Activated naive CD8-positive, alpha-beta T cell (primary cell): ENCODE results near the gene BPIFB3.
"Not testable (repeated sequence)": the region's sequence is repeated elsewhere in the genome, so short reads cannot be mapped to it uniquely, and the experiment has no call there.

Experiments used
- H3K27ac Mint-ChIP-seq: one replicate; pipeline ENCODE4 v1.8.0; 2021; ENCODE audit warnings: mixed read lengths
- H3K27me3 Mint-ChIP-seq: one replicate; pipeline ENCODE4 v1.8.0; 2021; ENCODE audit warnings: mixed read lengths
- H3K36me3 Mint-ChIP-seq: one replicate; pipeline ENCODE4 v1.8.0; 2021; ENCODE audit warnings: mixed read lengths
- H3K4me1 Mint-ChIP-seq: one replicate; pipeline ENCODE4 v1.8.0; 2021; ENCODE audit warnings: low read depth, mixed read lengths
- H3K4me3 Mint-ChIP-seq: one replicate; pipeline ENCODE4 v1.8.0; 2021; ENCODE audit warnings: mild to moderate bottlenecking, mixed read lengths
- H3K9me3 Mint-ChIP-seq: one replicate; pipeline ENCODE4 v1.8.0; 2021; ENCODE audit warnings: low read depth, mixed read lengths

Gene BPIFB3

GRCh38 chr20:33076662-33077372 is 23.1 kb downstream of the BPIFB3 start:
- no peak overlapping the region for H3K4me3 Mint-ChIP-seq
- no peaks in the 10 kb centered on the region for H3K9me3 Mint-ChIP-seq
- H3K27me3 Mint-ChIP-seq: no peaks in the 10 kb centered on the region
- no peak overlapping the region for H3K27ac Mint-ChIP-seq
- H3K36me3 Mint-ChIP-seq: no peaks in the 10 kb centered on the region
- no peaks in the 10 kb centered on the region for H3K4me1 Mint-ChIP-seq

- Mint-ChIP-seq H3K27ac (no peak within 1 kb of the TSS), H3K4me1 (no peaks in the 10 kb centered on the region), H3K36me3 (no peaks in the 10 kb centered on the region), H3K27me3 (no peaks in the 10 kb centered on the region), H3K9me3 (no peaks in the 10 kb centered on the region), H3K4me3 (no peak within 1 kb of the TSS)
Observed at GRCh38 chr20:33079259-33079658, 25.6 kb downstream of the BPIFB3 start, which contains the start of gene BPIFB4. Gene BPIFB4, plus strand, starts transcription at chr20:33079643. Its CDS starts 1,884 bp downstream, at chr20:33081527.

DNA sequence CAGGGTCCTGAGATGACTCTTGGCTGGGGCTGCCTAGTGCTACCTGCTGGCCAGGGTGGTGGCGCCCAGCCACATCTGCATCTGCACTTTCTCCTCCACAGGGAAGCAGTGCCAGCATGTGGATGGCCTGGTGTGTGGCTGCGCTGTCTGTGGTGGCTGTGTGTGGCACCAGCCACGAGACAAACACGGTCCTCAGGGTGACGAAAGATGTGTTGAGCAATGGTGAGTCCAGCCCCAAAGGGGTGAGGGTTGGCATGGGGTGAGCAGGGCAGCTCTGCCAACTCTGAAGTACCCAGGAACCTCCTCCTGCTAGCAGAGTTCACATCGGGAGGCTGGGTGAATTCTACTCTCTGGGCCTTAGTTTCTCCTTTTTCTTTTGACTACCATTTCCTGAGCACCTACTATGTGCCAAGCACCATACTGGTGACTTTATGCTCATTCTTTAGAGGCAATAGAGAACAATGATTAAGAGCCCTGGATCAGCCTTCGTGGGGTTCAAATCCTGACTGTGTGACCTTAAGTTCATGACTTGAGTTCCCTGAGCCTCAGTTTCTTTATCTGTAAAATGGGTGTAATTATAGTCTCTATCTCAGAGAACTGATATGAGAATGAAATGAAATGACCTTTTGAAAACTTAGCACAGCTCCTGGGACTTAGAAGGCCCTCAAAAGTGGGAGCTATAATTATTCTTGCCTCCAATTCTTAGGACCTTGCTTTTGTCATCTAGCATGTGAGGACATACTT is 27.9 kb downstream of the BPIFB3 start:
- Mint-ChIP-seq H3K4me1 (no peaks in the 10 kb centered on the region), H3K9me3 (no peaks in the 10 kb centered on the region), H3K4me3 (no peak overlapping the region), H3K36me3 (no peaks in the 10 kb centered on the region), H3K27me3 (no peaks in the 10 kb centered on the region), H3K27ac (no peak overlapping the region)

DNA sequence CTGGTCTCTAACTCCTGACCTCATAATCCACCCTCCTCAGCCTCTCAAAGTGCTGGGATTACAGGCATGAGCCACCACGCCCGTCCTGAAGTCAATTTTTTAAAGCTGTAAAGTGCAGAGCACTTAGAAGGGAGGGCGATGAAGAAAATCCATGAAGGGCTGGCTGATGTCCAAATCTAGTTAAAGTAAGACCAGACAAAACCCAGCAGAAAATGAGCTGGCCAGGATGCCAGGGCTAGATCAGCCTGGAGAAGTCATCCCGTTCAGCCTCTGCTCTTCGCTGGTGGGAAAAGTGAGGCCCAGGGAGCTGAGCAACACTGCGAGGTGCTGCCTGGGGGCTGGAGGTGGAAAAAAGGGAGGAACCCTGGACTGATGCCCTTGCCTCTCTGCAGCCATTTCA is 28.8 kb downstream of the BPIFB3 start:
- H3K27ac Mint-ChIP-seq: no peak overlapping the region
- no peaks in the 10 kb centered on the region for H3K27me3 Mint-ChIP-seq
- H3K4me1 Mint-ChIP-seq: no peaks in the 10 kb centered on the region
- H3K9me3 Mint-ChIP-seq: no peaks in the 10 kb centered on the region
- H3K4me3 Mint-ChIP-seq: no peak overlapping the region
- H3K36me3 Mint-ChIP-seq: no peaks in the 10 kb centered on the region

GRCh38 chr20:33083544-33084340 is 30.0 kb downstream of the BPIFB3 start:
- Mint-ChIP-seq H3K4me1 (no peaks in the 10 kb centered on the region), H3K27ac (no peak overlapping the region), H3K9me3 (no peaks in the 10 kb centered on the region), H3K36me3 (no peaks in the 10 kb centered on the region), H3K4me3 (no peak overlapping the region), H3K27me3 (no peaks in the 10 kb centered on the region)

- H3K4me1 Mint-ChIP-seq: no peaks in the 10 kb centered on the region
- no peak overlapping the region for H3K27ac Mint-ChIP-seq
- no peaks in the 10 kb centered on the region for H3K27me3 Mint-ChIP-seq
- no peaks in the 10 kb centered on the region for H3K36me3 Mint-ChIP-seq
- no peak overlapping the region for H3K4me3 Mint-ChIP-seq
- no peaks in the 10 kb centered on the region for H3K9me3 Mint-ChIP-seq
Observed at GRCh38 chr20:33084722-33085121, 31.0 kb downstream of the BPIFB3 start.

GRCh38 chr20:33086052-33086722 is 32.5 kb downstream of the BPIFB3 start:
- Mint-ChIP-seq H3K27me3 (no peaks in the 10 kb centered on the region), H3K9me3 (no peaks in the 10 kb centered on the region), H3K4me3 (no peak overlapping the region), H3K27ac (no peak overlapping the region), H3K36me3 (no peaks in the 10 kb centered on the region), H3K4me1 (no peaks in the 10 kb centered on the region)

DNA sequence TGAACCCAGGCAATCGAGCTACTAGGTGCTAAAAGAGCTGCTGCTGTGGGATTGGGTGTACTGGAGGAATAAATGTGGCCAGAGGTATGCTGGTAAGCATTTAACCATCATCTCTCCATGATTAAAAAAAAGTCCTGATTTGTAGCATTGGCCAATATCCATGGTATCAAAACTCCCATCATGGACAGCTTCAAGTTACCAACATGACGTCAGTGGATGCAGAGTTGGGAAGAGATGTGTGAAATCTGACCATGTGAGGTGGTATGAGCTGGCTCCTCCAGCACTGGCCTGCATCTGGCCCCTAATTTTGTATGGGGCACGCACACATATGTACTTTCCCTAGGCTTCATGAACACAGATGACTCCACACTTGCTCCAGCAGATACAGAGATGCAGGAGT is 37.4 kb downstream of the BPIFB3 start:
- H3K9me3 Mint-ChIP-seq: no peaks in the 10 kb centered on the region
- peaks cover 3% of the 10 kb centered on the region for H3K4me1 Mint-ChIP-seq
- H3K36me3 Mint-ChIP-seq: no peaks in the 10 kb centered on the region
- H3K27ac Mint-ChIP-seq: no peak overlapping the region
- H3K27me3 Mint-ChIP-seq: no peaks in the 10 kb centered on the region
- no peak overlapping the region for H3K4me3 Mint-ChIP-seq

DNA sequence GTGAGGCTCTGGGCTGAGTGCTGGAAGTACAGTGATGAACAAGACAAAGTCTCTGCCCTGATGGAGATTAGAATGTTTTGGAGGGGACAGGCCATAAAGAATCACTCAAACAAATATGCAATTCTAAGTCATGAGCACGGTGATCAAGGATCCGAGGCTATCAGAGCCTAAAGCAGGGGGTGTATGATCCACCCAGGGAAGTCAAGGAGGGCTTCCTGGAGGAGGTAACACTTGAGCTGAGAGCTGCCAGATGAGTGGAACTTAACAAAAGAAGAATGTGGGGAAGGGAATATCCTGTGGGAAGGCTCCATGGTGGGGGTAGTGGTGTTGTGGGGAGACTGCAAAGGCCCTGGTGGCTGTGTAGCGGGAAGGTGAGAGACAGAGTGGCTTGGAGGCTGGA is 38.0 kb downstream of the BPIFB3 start:
- Mint-ChIP-seq H3K9me3 (no peaks in the 10 kb centered on the region), H3K27ac (no peak overlapping the region), H3K4me3 (no peak overlapping the region), H3K36me3 (no peaks in the 10 kb centered on the region), H3K4me1 (peaks cover 3% of the 10 kb centered on the region), H3K27me3 (no peaks in the 10 kb centered on the region)

GRCh38 chr20:33092361-33092760 is 38.7 kb downstream of the BPIFB3 start:
- Mint-ChIP-seq H3K27ac (no peak overlapping the region), H3K4me3 (no peak overlapping the region), H3K27me3 (no peaks in the 10 kb centered on the region), H3K9me3 (no peaks in the 10 kb centered on the region), H3K4me1 (peaks cover 3% of the 10 kb centered on the region), H3K36me3 (no peaks in the 10 kb centered on the region)

GRCh38 chr20:33093074-33093473 is 39.4 kb downstream of the BPIFB3 start:
- Mint-ChIP-seq H3K4me3 (no peak overlapping the region), H3K9me3 (no peaks in the 10 kb centered on the region), H3K27ac (no peak overlapping the region), H3K4me1 (peaks cover 3% of the 10 kb centered on the region), H3K27me3 (no peaks in the 10 kb centered on the region), H3K36me3 (no peaks in the 10 kb centered on the region)

DNA sequence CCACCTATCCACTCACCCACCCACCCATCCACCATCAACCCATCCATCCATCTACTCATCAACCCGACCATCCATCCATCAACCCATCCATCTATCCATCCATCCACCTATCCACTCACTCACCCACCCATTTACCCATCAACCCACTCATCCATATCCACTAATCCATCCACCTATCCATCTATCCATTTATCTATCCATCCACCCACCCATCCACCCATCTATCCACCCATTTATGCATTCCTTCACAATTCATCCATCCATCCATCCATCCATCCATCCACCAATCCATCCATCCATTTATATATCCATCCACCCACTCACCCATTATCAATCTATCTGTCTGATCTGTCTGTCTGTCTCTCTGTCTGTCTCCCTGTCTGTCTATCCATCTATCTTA is 39.9 kb downstream of the BPIFB3 start:
- Mint-ChIP-seq H3K27me3 (no peaks in the 10 kb centered on the region), H3K36me3 (no peaks in the 10 kb centered on the region), H3K4me3 (no peak overlapping the region), H3K27ac (no peak overlapping the region), H3K9me3 (no peaks in the 10 kb centered on the region), H3K4me1 (peaks cover 3% of the 10 kb centered on the region)

GRCh38 chr20:33095249-33095648 is 41.5 kb downstream of the BPIFB3 start:
- Mint-ChIP-seq H3K27me3 (no peaks in the 10 kb centered on the region), H3K4me1 (peaks cover 3% of the 10 kb centered on the region), H3K4me3 (no peak overlapping the region), H3K36me3 (no peaks in the 10 kb centered on the region), H3K9me3 (no peaks in the 10 kb centered on the region), H3K27ac (no peak overlapping the region)

DNA sequence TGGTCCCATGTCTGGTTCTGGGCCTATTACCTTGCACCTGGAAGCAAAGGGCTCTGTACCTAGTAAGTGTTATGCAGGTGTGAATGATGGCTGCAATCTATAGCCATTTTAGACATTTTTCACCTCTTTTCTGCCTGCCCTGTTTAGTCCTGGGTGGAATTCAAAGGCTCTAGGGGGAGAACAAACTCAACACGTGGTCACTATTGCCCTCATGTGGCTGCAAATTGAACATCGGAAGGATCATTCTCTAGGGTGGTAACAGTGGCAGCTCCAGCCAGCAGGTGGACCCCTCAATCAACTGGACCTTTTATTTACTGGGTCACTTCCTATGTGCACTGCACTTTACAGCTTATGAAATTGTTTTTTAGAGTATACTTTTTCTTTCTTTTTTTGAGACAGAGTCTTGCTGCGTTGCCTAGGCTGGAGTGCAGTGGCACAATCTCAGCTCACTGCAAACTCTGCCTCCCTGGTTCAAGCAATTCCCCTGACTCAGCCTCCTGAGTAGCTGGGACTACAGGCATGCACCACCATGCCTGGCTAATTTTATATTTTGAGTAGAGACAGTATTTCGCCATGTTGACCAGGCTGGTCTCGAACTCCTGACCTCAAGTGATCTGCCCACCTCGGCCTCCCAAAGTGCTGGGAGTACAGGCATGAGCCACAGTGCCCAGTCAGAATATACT is 42.3 kb downstream of the BPIFB3 start:
- H3K4me3 Mint-ChIP-seq, H3K36me3 Mint-ChIP-seq, H3K27me3 Mint-ChIP-seq, H3K9me3 Mint-ChIP-seq, H3K27ac Mint-ChIP-seq, H3K4me1 Mint-ChIP-seq: not testable (repeated sequence)
